AG08395 (cell line): ENCODE results near the gene PROX2.

Source experiments
- DNase-seq: peaks from one replicate; pipeline ENCODE4 v3.0.0; 2012; ENCODE audit warnings: mixed read lengths, low spot score

PROX2 gene

GRCh38 chr14:74843653-74844052, 32.3 kb downstream of the PROX2 start:
- DNase-seq = peak; percentile 69

DNA sequence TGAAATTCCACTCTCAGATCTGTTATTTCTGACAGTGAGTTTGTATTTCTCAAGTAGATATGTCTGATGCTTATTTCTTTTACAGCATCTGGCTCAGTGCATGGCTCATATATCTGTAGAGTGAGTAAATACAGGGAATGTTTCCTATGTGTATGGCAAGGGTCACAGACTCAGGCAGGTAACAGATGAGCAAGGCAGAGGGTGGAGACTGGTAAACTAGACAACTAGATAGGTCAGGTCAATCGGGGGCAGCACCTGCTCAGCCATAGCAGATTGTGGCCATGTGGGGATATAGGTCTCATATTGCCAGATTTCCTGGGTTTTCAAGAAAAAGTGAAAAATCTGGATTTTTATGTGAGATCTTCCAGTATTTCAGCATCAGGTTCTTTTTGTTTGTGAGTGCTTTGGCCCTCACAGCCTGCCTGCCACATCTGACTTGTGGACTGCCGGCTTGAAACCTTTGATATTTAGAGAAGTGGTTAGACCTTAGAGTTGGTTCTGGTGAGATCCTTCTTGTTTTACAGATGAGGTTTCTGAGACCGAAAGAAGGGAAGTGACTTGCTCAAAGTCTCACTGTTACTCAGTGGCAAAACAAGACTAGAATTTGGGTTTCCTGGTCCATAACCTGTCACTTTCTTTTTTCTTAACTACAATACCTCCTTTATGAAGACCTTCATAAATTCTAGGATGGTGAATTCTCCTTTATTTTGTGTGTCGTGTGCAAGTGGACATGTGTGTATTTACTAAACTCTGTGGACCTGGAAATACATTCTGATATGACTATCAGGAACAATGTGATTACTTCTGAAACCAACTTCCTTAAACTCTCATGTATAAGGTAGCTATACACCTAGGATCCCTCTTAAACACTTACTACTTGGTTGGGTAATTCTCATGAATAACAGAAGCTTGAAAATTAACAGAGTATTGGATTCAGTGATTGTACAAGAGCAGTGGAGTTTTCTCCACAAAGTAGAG, 34.4 kb downstream of the PROX2 start:
- DNase-seq = no peak

DNA sequence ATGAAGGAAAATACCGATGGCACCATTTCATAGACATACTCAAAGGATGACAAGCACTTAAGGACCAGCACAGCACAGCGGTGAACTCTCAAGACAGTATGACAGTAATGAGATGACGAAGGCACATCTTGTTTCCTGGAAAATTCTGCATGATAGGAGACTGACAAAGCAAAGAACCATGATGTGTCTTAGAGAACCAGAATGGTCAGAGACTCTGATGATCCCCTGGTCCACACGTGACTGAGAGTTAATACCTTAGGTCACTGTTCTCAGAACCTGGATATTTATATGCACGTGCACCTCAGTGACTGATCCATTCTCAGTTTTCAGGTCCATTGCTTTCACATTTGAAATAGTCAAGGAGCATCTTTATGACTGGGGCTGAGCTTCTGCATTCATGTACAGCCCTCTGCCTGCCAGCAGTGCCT, 35.3 kb downstream of the PROX2 start:
- DNase-seq = no peak

GRCh38 chr14:74838166-74838565, 37.8 kb downstream of the PROX2 start:
- DNase-seq = no peak

DNA sequence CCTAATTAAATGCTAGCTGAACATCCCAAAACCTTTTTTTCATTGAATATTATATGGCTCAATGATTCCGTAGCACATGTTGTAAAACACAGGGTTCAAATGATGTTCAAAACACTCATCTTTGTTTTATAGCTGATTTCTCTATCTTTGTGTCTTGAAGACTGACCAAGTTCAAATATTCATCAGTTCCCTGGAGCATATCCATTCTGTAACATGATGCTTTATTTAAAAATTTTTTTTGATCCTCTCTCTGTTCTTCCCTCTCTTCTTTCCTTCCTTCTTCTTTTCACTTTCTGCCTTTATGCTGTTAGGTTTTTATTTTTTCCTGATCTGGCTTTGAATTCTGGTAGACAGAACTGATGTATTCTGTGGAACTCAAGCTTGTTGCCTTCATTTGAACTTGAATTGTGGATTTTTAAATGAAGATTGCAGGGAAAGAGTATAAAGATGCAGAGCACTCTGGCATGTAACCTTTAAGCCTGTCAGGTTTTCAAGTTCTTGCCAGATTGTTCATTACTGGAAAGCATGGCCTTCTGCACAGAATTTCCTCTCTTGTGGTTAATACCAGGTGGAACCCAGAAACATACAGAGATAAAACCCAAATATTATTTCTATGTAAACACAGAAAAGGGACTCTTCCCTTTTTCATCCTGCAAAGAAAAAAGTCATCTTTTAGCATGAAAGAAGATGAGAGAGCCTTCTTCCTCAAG, 39.5 kb downstream of the PROX2 start:
- DNase-seq = peak; percentile 10

- no peak for DNase-seq
Measured at GRCh38 chr14:74835645-74836250, 40.2 kb downstream of the PROX2 start.

GRCh38 chr14:74834692-74835392, 41.1 kb downstream of the PROX2 start:
- DNase-seq = no peak

- DNase-seq = no peak
Measured at GRCh38 chr14:74832849-74833248, 43.1 kb downstream of the PROX2 start.

GRCh38 chr14:74829251-74829650, 46.7 kb downstream of the PROX2 start:
- DNase-seq = no peak

GRCh38 chr14:74826574-74826973, 49.4 kb downstream of the PROX2 start:
- no peak for DNase-seq
